ENCODE results near the gene NEBL.

Gene NEBL

GRCh38 chr10:20856484-20856883 is 40.6 kb downstream of the NEBL start:
- no peak for DNase-seq

GRCh38 chr10:20855398-20856038 is 41.6 kb downstream of the NEBL start:
- no peak for DNase-seq

- no peak for DNase-seq
Observed at GRCh38 chr10:20853276-20853675, 43.8 kb downstream of the NEBL start.

GRCh38 chr10:20852303-20852702 is 44.8 kb downstream of the NEBL start:
- no peak for DNase-seq

- no peak for DNase-seq
Observed at GRCh38 chr10:20847512-20847911, 49.6 kb downstream of the NEBL start.

- DNase-seq, result no peak
Observed at GRCh38 chr10:20846263-20846662, 50.8 kb downstream of the NEBL start.

GRCh38 chr10:20841419-20841818 is 55.7 kb downstream of the NEBL start:
- DNase-seq, result no peak

GRCh38 chr10:20839910-20840309 is 57.2 kb downstream of the NEBL start:
- DNase-seq, result no peak

GRCh38 chr10:20839141-20839540 is 58.0 kb downstream of the NEBL start:
- DNase-seq, result no peak

GRCh38 chr10:20836401-20836800 is 60.7 kb downstream of the NEBL start:
- no peak for DNase-seq

GRCh38 chr10:20835335-20835734 is 61.8 kb downstream of the NEBL start:
- DNase-seq, result no peak

GRCh38 chr10:20834825-20835224 is 62.3 kb downstream of the NEBL start:
- no peak for DNase-seq

- DNase-seq, result no peak
Observed at GRCh38 chr10:20822825-20823224, 74.3 kb downstream of the NEBL start.

- DNase-seq, result no peak
Observed at GRCh38 chr10:20817646-20818045, 79.5 kb downstream of the NEBL start.

- no peak for DNase-seq
Observed at GRCh38 chr10:20817116-20817515, 80.0 kb downstream of the NEBL start.

- DNase-seq, result no peak
Observed at GRCh38 chr10:20814116-20814515, 83.0 kb downstream of the NEBL start.

- DNase-seq, result no peak
Observed at GRCh38 chr10:20811131-20811530, 86.0 kb downstream of the NEBL start.

- DNase-seq, result no peak
Observed at GRCh38 chr10:20809631-20810030, 87.5 kb downstream of the NEBL start.

- no peak for DNase-seq
Observed at GRCh38 chr10:20806487-20806886, 90.6 kb downstream of the NEBL start.

GRCh38 chr10:20797290-20797689 is 99.8 kb downstream of the NEBL start:
- no peak for DNase-seq

GRCh38 chr10:20795391-20795790 is 101.7 kb downstream of the NEBL start:
- DNase-seq, result no peak

GRCh38 chr10:20785174-20785573 is 111.9 kb downstream of the NEBL start:
- DNase-seq, result no peak

- no peak for DNase-seq
Observed at GRCh38 chr10:20778008-20778757, 118.9 kb downstream of the NEBL start.

- no peak for DNase-seq
Observed at GRCh38 chr10:20776384-20777118, 120.6 kb downstream of the NEBL start.
